ENCODE data around the gene ADA.
A peak's percentile ranks its signal among the peaks of the same experiment; 100 is the strongest.

ADA gene

DNA sequence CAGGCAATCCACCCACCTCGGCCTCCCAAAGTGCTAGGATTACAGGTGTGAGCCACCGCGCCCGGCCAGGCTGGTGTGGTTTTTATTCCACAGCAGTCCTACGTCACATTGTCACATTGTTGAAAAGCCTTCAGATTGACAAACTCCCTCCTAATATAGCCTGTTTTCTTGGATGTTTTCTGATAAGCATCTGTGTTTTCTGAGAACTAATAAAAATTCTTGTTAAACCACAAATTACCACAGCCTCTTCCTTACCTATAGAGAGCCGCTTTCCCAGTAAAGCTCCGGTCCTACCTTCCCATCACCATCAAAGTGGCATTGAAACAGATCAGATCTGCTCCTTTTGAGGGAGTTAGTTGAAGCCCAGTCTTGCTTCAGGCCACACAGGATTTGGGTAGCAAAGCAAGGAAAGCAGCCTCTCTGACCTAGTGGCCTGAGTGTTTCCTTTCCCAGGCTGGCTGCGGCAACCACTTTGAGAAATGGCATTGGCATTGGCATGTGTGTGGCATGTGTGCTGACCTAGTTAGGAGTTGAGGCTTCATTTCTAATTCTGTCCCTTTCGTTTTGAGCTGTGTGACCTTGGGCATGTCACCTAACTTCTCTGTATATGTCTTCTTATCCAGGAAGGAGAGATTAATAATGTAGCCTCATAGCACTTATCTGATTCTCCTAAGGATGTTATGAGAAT lies 70.8 kb downstream of the ADA start:
- Mint-ChIP-seq H3K36me3 (ENCODE audit: low read depth) (peaks cover 10% of the 10 kb centered on the region), H3K27me3 (ENCODE audit: low read depth, poor library complexity) (no peaks in the 10 kb centered on the region), H3K27ac (no peak overlapping the region), H3K4me1 (peaks cover 49% of the 10 kb centered on the region), H3K4me3 (no peak overlapping the region), H3K9me3 (peaks cover 3% of the 10 kb centered on the region)
- DNase-seq, result no peak
- TF ChIP-seq, protein P1, sequence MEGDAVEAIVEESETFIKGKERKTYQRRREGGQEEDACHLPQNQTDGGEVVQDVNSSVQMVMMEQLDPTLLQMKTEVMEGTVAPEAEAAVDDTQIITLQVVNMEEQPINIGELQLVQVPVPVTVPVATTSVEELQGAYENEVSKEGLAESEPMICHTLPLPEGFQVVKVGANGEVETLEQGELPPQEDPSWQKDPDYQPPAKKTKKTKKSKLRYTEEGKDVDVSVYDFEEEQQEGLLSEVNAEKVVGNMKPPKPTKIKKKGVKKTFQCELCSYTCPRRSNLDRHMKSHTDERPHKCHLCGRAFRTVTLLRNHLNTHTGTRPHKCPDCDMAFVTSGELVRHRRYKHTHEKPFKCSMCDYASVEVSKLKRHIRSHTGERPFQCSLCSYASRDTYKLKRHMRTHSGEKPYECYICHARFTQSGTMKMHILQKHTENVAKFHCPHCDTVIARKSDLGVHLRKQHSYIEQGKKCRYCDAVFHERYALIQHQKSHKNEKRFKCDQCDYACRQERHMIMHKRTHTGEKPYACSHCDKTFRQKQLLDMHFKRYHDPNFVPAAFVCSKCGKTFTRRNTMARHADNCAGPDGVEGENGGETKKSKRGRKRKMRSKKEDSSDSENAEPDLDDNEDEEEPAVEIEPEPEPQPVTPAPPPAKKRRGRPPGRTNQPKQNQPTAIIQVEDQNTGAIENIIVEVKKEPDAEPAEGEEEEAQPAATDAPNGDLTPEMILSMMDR (IDR thresholded peaks at IDR 0.05), result no peak

DNA sequence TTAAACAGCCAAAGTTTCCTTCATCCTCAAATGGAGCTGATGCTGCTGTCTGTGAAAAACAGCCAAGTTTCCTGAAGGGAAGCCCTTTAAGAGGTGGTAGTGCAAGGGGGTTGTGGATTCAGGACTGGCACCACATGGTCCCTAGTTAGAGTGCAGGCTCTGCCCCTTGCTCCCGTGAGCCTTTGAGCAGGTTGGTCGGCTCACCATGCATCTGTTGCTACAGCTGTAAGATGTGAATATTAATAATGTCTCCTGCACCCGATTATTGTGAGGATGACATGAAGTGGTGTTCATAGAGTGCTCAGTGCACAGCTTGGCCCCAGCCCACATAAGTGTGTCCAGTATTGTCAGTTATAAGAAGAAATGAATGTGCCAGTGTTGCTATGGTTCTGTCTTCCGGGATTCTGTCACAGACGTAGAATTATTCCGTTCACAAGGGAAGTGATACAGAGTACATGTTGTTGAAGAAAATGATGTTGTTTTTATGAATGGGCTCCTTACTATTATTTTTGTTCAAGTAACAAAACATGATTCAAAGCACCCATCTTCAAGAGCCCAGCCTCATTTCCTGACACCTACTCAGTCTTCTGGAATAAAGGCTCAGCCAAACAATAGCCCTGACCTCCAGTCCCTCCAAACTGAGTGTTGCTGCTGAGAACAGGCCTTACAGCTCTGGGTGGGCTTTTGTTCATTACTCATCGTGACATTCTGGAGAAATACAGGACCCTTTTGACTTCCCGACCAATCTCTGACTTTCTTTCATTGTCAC lies 72.0 kb downstream of the ADA start:
- H3K9me3 Mint-ChIP-seq, result peaks cover 3% of the 10 kb centered on the region
- H3K4me1 Mint-ChIP-seq, result peaks cover 50% of the 10 kb centered on the region
- H3K27ac Mint-ChIP-seq, result peak overlapping the region; percentile 49
- H3K4me3 Mint-ChIP-seq, result no peak overlapping the region
- H3K36me3 Mint-ChIP-seq (ENCODE audit: low read depth), result peaks cover 10% of the 10 kb centered on the region
- no peak for DNase-seq
- no peaks in the 10 kb centered on the region for H3K27me3 Mint-ChIP-seq (ENCODE audit: low read depth, poor library complexity)
- TF ChIP-seq, protein P1 (IDR thresholded peaks at IDR 0.05), result no peak

DNA sequence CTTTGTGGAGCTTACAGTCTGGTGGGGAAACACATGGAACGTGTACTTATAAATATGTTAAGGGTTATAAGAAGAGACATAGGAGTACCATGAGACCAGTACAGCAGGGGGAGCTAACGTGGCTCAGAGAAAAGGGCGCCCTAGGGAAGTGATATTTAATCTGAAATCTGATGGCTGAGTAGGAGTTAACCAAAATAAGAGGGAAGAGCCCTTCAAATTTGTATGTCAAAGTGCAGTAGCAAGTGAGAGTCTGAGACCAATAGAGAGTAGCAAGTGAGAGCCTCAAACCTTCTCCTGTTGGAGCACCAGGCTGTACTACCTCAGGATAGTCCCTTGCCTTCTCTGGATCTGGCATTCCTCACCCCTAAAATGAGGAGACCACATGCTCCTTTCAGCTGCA lies 75.2 kb downstream of the ADA start:
- DNase-seq, result no peak
- Mint-ChIP-seq H3K36me3 (ENCODE audit: low read depth) (peaks cover 10% of the 10 kb centered on the region), H3K4me1 (peaks cover 35% of the 10 kb centered on the region), H3K9me3 (peaks cover 3% of the 10 kb centered on the region), H3K4me3 (no peak overlapping the region), H3K27me3 (ENCODE audit: low read depth, poor library complexity) (no peaks in the 10 kb centered on the region), H3K27ac (peak overlapping the region; percentile 33)
- TF ChIP-seq, protein P1 (IDR thresholded peaks at IDR 0.05), result no peak

DNA sequence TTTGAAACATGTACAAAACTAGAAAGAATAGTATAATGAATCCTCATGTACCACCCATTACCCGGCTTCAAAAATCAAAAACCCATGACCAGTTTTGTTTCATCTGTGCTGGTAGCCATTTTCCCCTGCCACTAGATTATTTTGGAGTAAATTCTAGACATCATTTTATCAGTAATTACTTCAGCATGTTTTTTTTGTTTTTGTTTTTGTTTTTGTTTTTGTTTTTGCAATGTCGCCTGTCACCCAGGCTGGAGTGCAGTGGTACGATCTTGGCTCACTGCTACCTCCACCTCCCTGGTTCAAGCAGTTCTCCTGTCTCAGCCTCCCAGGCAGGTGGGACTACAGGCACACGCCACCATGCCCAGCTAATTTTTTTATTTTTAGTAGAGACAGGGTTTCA lies 77.1 kb downstream of the ADA start:
- H3K27ac Mint-ChIP-seq, result no peak overlapping the region
- H3K36me3 Mint-ChIP-seq (ENCODE audit: low read depth), result peaks cover 10% of the 10 kb centered on the region
- H3K4me3 Mint-ChIP-seq, result no peak overlapping the region
- no peak for DNase-seq
- H3K27me3 Mint-ChIP-seq (ENCODE audit: low read depth, poor library complexity), result no peaks in the 10 kb centered on the region
- H3K9me3 Mint-ChIP-seq, result peaks cover 3% of the 10 kb centered on the region
- TF ChIP-seq, protein P1 (IDR thresholded peaks at IDR 0.05), result no peak
- H3K4me1 Mint-ChIP-seq, result peaks cover 26% of the 10 kb centered on the region

DNA sequence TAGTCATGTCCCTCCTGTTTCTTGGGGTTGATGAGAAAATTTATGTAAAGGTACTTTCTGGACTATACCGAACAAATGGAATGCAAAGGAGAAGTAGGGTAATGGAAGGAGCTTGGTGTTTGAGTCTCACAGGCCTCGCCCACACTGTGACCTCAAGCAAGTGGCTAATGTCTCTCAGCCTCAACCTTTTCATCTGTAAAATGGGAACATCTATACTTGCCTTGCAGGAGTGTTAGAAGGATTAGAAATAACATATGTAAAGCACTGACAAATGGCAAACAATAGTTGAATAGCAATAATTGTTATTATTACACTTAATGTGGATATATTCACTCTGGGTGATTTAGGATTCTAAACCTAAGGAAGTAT lies 78.0 kb downstream of the ADA start:
- Mint-ChIP-seq H3K9me3 (peaks cover 1% of the 10 kb centered on the region), H3K36me3 (ENCODE audit: low read depth) (peaks cover 8% of the 10 kb centered on the region), H3K27ac (no peak overlapping the region), H3K27me3 (ENCODE audit: low read depth, poor library complexity) (no peaks in the 10 kb centered on the region), H3K4me3 (no peak overlapping the region), H3K4me1 (peaks cover 24% of the 10 kb centered on the region)
- TF ChIP-seq, protein P1 (IDR thresholded peaks at IDR 0.05), result no peak
- DNase-seq, result no peak

All from nephron progenitor cell (in vitro differentiated cells).